IPS-18a (cell line): ENCODE data around the gene RIIAD1.
"Not testable (repeated sequence)": the region's sequence is repeated elsewhere in the genome, so short reads cannot be mapped to it uniquely, and the experiment has no call there.

Source experiments
- H3K27ac ChIP-seq: one replicate; pipeline ENCODE4 v1.5.1; 2013; ENCODE audit warnings: low read length
- H3K27me3 ChIP-seq: one replicate; pipeline ENCODE4 v1.6.1; 2013; ENCODE audit warnings: mild to moderate bottlenecking, low read length; ENCODE audit not compliant: control insufficient read depth, insufficient read depth
- H3K36me3 ChIP-seq: one replicate; pipeline ENCODE4 v1.6.1; 2013; ENCODE audit warnings: low read depth, low read length; ENCODE audit not compliant: control insufficient read depth
- H3K4me1 ChIP-seq: one replicate; pipeline ENCODE4 v1.6.1; 2013; ENCODE audit warnings: low read depth, low read length; ENCODE audit not compliant: control insufficient read depth
- H3K4me3 ChIP-seq: one replicate; pipeline ENCODE4 v1.5.1; 2013; ENCODE audit warnings: low read length
- H3K9ac ChIP-seq: one replicate; pipeline ENCODE4 v1.6.1; 2013; ENCODE audit warnings: mild to moderate bottlenecking, low read length, moderate library complexity
- H3K9me3 ChIP-seq: one replicate; pipeline ENCODE4 v1.6.1; 2013; ENCODE audit warnings: low read depth, low read length; ENCODE audit not compliant: control insufficient read depth

Gene RIIAD1

GRCh38 chr1:151741516-151741915 lies 20.2 kb downstream of the RIIAD1 start:
- Histone ChIP-seq H3K4me3 (no peak overlapping the region), H3K27ac (no peak overlapping the region), H3K36me3 (no peaks in the 10 kb centered on the region), H3K9me3 (peaks cover 15% of the 10 kb centered on the region), H3K9ac (no peak overlapping the region), H3K4me1 (no peaks in the 10 kb centered on the region), H3K27me3 (no peaks in the 10 kb centered on the region)

- Histone ChIP-seq H3K36me3 (peaks cover 26% of the 10 kb centered on the region), H3K27ac (no peak overlapping the region), H3K9ac (no peak overlapping the region), H3K9me3 (no peaks in the 10 kb centered on the region), H3K4me1 (no peaks in the 10 kb centered on the region), H3K27me3 (no peaks in the 10 kb centered on the region), H3K4me3 (no peak overlapping the region)
These were observed 35.0 kb downstream of the RIIAD1 start for GRCh38 chr1:151756291-151756690.

- no peaks in the 10 kb centered on the region for H3K9me3 ChIP-seq
- no peaks in the 10 kb centered on the region for H3K27me3 ChIP-seq
- no peak overlapping the region for H3K9ac ChIP-seq
- peaks cover 36% of the 10 kb centered on the region for H3K36me3 ChIP-seq
- no peak overlapping the region for H3K4me3 ChIP-seq
- no peak overlapping the region for H3K27ac ChIP-seq
- H3K4me1 ChIP-seq: peaks cover 9% of the 10 kb centered on the region
These were observed 37.9 kb downstream of the RIIAD1 start for GRCh38 chr1:151759241-151759640.

GRCh38 chr1:151760597-151761385 lies 39.5 kb downstream of the RIIAD1 start:
- Histone ChIP-seq H3K27me3 (no peaks in the 10 kb centered on the region), H3K36me3 (peaks cover 36% of the 10 kb centered on the region)

GRCh38 chr1:151762941-151763921 lies 41.9 kb downstream of the RIIAD1 start, which contains the start of gene MRPL9:
Gene MRPL9 (minus strand): TSS chr1:151763496. CDS start chr1:151763479, 17 bp downstream.
- H3K27me3 ChIP-seq: no peaks in the 10 kb centered on the region
- H3K9me3 ChIP-seq: no peaks in the 10 kb centered on the region
- H3K36me3 ChIP-seq: peaks cover 34% of the 10 kb centered on the region
- H3K9ac ChIP-seq: peak within 1 kb of the TSS; percentile 82
- H3K4me3 ChIP-seq: peak within 1 kb of the TSS; percentile 87
- H3K4me1 ChIP-seq: peaks cover 9% of the 10 kb centered on the region
- peak within 1 kb of the TSS; percentile 75 for H3K27ac ChIP-seq

More at GRCh38 chr1:151760597-151761385, 39.5 kb downstream of the RIIAD1 start:
- Histone ChIP-seq H3K27ac (no peak overlapping the region), H3K9ac (no peak overlapping the region), H3K4me1 (peaks cover 9% of the 10 kb centered on the region), H3K4me3 (no peak overlapping the region), H3K9me3 (no peaks in the 10 kb centered on the region)

- H3K9me3 ChIP-seq: no peaks in the 10 kb centered on the region
- peaks cover 9% of the 10 kb centered on the region for H3K4me1 ChIP-seq
- no peaks in the 10 kb centered on the region for H3K27me3 ChIP-seq
- H3K4me3 ChIP-seq: peak overlapping the region; percentile 87
- H3K36me3 ChIP-seq: peaks cover 28% of the 10 kb centered on the region
- peak overlapping the region; percentile 75 for H3K27ac ChIP-seq
- peak overlapping the region; percentile 82 for H3K9ac ChIP-seq
These were observed 42.7 kb downstream of the RIIAD1 start for GRCh38 chr1:151763990-151764389.

GRCh38 chr1:151768351-151769066 lies 47.2 kb downstream of the RIIAD1 start:
- not testable (repeated sequence) for H3K27ac ChIP-seq, H3K9ac ChIP-seq, H3K27me3 ChIP-seq, H3K4me3 ChIP-seq, H3K9me3 ChIP-seq, H3K36me3 ChIP-seq, H3K4me1 ChIP-seq

- H3K36me3 ChIP-seq, H3K27ac ChIP-seq, H3K9me3 ChIP-seq, H3K9ac ChIP-seq, H3K4me1 ChIP-seq, H3K27me3 ChIP-seq, H3K4me3 ChIP-seq: not testable (repeated sequence)
These were observed 47.9 kb downstream of the RIIAD1 start for GRCh38 chr1:151769270-151769669.

- Histone ChIP-seq H3K4me3 (no peak overlapping the region), H3K27ac (no peak overlapping the region)
These were observed 52.4 kb downstream of the RIIAD1 start for GRCh38 chr1:151773702-151774101.

GRCh38 chr1:151774256-151774922 lies 53.1 kb downstream of the RIIAD1 start:
- H3K27me3 ChIP-seq: no peaks in the 10 kb centered on the region
- no peak overlapping the region for H3K4me3 ChIP-seq
- H3K4me1 ChIP-seq: no peaks in the 10 kb centered on the region
- H3K9ac ChIP-seq: no peak overlapping the region
- peaks cover 40% of the 10 kb centered on the region for H3K36me3 ChIP-seq
- no peaks in the 10 kb centered on the region for H3K9me3 ChIP-seq
- no peak overlapping the region for H3K27ac ChIP-seq

More at GRCh38 chr1:151773702-151774101, 52.4 kb downstream of the RIIAD1 start:
- H3K9ac ChIP-seq: no peak overlapping the region
- no peaks in the 10 kb centered on the region for H3K9me3 ChIP-seq
- peaks cover 35% of the 10 kb centered on the region for H3K36me3 ChIP-seq
- H3K27me3 ChIP-seq: no peaks in the 10 kb centered on the region
- H3K4me1 ChIP-seq: no peaks in the 10 kb centered on the region
